ENCODE results near the gene MTURN. TPM values are rescaled to one million over a fixed set of nuclear protein-coding genes. Genes with fewer than 3 reads are reported as not detected.

Gene MTURN
- total RNA-seq, 2 experiments from 2014 or later, result 4.4 to 5.4 TPM

DNA sequence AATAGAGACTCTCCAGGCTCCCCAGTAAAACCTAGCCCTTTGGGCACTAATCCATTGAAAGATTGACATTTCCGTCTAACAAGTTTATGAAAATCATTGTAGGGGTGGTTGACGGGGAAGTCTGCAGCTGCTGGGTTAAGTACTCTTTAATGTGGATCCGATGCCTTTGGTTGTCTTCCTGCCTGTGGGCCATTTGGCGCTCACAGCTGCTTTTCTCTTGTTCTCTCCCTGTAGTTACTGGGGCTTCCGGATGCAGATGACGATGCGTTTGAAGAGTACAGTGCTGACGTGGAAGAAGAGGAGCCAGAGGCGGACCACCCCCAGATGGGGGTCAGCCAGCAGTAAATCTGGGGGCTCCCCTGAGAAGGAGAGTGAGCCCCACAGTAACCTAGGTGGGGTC is 22.4 kb downstream of the MTURN start:
- ChIA-PET CTCF (interaction anchor here (0.8 kb wide), 1 partner anchor 95 kb away, joined by 3 read pairs; no protein-coding TSS in a partner anchor), POLR2A (no interaction called here)

DNA sequence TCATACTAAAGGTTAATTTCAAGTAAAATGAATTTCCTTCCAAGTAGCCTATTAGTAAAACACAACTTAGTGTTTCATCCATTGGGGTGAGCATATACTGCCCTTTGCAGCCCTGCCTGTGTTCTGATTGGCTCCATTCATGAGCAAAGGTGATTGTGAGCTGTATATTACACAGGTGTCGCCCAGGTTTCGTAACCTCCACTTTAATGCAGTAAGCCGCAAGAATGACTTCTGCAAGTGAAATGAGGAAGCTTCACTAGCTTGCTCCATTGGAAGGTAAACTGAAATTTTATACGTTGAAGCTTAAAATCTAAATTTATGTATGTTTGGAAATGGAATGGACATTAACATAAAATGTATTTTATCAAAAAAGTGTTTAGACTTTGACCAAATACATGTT is 24.4 kb downstream of the MTURN start:
- CTCF ChIA-PET, result no interaction called here
- POLR2A ChIA-PET, result no interaction called here

DNA sequence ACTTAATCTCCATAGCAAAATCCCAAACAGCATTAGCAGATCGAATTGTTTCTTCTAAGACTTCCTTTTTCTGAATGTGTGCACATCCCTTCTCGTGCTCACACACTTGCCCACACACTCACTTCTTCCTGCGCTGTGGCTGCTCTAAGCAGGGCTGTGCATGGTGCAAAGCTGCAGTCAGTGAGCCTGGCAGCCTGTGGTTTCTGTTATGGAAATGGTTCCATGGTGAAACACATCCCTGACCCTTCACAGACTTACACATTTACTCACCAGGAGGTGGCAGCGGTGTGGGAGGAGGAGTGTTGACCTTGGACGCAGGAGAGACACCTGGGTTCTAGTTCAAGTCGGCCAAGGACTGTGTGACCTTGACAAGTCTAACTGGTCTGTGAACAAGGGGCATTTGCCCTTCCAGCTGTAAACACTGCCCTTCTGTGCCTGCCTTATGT is 24.9 kb downstream of the MTURN start:
- CTCF ChIA-PET, result no interaction called here
- POLR2A ChIA-PET, result no interaction called here

DNA sequence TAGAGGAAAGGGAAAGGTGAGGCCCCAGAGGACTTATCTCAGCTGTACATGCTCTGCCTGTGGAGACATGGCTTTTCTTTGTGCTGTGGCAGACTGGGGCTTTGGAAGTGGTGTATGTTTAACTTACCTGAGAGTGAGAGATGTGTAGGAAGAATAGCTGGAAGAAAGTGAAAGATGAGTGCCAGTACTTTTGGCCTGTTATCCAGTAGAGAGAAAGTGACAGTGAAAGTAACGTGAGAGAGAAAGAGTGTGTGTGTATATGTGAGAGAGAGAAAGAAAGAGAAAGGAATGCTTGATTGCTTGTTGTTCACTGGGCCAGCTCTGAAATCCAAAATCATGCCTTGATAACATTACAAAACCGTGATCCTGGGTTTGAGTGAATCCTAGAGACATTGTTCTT is 25.5 kb downstream of the MTURN start:
- ChIA-PET POLR2A (no interaction called here), CTCF (no interaction called here)

DNA sequence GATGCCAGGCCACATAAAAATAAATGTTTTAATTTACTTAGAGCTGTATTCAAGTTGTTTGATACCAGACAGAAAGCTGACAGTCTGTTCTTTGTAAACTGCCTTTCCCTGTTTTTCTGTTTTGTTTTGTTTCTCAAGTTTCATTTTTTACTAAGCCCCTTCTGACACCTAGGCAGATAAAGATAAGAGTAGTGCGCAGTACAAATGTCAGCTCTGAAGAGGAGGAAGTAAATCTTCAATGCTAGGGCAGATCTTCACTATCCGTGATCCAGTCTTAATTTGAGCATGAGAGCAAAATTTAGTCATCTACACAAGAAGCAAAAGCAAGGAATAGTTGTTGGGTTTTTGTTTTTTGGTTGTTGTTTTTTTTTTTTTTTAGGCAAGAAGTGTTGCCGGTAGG is 27.3 kb downstream of the MTURN start:
- ChIA-PET CTCF (interaction anchor here (1.5 kb wide), 1 partner anchor 160 kb away, joined by 4 read pairs; no protein-coding TSS in a partner anchor), POLR2A (interaction anchor here (1.5 to 2.0 kb wide), 2 partner anchors 27 to 117 kb away, joined by 4 to 5 read pairs; partner anchors contain the start of gene MTURN)

DNA sequence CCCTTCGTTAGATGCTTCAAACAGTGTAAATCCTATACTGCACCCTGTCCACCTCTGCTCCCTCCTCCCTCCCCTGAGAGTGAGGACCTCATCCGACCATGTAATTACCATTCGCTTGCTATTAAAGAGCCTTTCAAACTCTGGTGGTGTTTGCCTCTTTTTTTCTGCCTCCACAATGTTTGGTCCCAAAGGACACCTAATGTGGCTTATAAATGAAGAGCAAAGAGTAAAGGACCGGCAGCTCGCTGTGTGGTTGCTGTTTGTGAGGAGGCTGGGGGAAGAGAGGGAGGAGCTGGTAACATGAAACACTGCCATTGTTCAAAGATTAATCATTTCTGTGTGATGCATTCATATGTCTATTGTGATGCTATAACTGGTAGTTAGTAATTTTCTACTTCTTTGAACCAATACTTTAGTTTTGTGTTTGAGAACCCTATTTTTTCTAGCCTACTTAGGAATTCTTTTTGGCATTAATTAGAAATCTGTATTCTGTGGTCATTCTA is 27.9 kb downstream of the MTURN start:
- ChIA-PET POLR2A (interaction anchor here (1.5 to 2.0 kb wide), 2 partner anchors 28 to 117 kb away, joined by 4 to 5 read pairs; partner anchors contain the start of gene MTURN), CTCF (interaction anchor here (0.6 to 1.5 kb wide), 2 partner anchors 160 to 393 kb away, joined by 3 to 4 read pairs; no protein-coding TSS in a partner anchor)

DNA sequence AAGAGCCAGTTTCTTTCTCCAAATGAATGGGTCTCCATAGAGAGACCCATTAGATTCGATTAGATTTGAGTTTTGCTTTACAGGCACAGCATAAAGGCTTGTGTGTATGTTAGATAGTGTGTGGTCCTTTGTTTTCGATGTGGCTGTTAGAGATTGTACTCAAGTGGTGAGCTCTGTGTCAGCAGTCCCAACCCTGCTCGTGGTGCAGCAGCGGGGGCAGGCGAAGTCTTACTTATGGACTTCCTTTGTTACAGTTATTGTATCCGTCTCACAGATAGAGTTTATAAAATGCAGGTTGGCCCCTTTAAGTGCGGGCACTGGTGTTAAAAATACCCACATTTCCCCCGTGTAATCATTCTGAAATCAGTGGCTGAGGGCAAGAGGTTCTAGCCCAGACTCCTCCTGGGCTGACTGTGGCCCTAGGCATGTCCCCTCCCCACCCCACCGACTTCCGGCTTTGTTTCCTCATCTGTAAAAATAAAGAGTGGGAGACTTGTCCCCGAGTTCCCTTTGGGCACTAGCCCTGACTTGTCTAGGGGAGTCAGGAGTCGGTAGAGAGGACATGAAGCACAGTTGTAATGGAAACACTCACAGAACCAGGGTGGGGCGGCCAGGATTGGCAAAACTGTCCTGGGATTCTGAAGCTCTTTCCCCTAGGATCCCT is 28.6 kb downstream of the MTURN start:
- POLR2A ChIA-PET, result interaction anchor here (1.3 to 2.0 kb wide), 3 partner anchors 29 to 122 kb away, joined by 4 to 5 read pairs (median 4); partner anchors contain the start of gene MTURN
- CTCF ChIA-PET, result interaction anchor here (0.6 to 1.5 kb wide), 4 partner anchors 115 to 401 kb away, joined by 3 to 4 read pairs (median 4); no protein-coding TSS in a partner anchor

DNA sequence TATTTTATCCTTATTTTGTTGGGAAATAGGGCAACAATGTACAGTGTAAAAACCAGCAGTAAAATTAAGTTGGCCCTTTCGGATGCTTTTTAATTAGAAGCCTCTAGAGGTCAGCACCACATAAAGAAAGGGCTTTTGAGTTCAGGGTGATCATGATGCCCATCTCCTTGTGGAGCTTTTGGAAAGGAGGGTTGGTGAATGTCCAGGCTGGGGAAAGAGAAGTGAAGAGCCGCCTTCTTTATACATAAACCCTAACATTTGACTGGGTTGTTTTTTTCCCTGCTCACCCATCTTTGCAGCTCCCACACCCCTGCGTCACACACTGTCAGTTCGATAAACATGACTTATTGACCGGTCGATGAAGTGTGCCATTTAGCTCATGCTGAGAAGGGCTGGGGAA is 29.8 kb downstream of the MTURN start:
- ChIA-PET CTCF (interaction anchor here (0.9 to 1.2 kb wide), 2 partner anchors 400 to 404 kb away, joined by 3 to 4 read pairs; no protein-coding TSS in a partner anchor), POLR2A (interaction anchor here (1.3 kb wide), 1 partner anchor 121 kb away, joined by 4 read pairs; no protein-coding TSS in a partner anchor)

DNA sequence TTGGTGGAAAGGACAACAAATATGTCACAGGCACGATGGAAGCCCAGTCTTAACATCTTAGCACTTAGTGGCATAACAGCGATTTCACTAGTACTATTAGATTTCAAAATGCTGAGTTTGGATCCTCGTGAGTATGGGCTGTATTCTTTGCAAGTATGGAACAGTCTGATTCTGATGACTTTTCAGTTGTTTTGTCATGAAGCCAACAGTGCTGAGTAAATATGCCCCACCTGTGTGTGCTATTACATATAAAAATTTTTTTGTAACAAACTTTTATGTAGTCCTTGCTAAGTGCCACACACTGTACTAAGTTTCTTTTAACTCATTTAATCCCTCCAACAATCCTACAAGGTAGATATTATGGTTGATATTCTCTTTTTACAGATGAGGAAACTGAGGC is 30.8 kb downstream of the MTURN start:
- POLR2A ChIA-PET, result no interaction called here
- CTCF ChIA-PET, result interaction anchor here (1.6 kb wide), 1 partner anchor 16 kb away, joined by 5 read pairs; no protein-coding TSS in a partner anchor

DNA sequence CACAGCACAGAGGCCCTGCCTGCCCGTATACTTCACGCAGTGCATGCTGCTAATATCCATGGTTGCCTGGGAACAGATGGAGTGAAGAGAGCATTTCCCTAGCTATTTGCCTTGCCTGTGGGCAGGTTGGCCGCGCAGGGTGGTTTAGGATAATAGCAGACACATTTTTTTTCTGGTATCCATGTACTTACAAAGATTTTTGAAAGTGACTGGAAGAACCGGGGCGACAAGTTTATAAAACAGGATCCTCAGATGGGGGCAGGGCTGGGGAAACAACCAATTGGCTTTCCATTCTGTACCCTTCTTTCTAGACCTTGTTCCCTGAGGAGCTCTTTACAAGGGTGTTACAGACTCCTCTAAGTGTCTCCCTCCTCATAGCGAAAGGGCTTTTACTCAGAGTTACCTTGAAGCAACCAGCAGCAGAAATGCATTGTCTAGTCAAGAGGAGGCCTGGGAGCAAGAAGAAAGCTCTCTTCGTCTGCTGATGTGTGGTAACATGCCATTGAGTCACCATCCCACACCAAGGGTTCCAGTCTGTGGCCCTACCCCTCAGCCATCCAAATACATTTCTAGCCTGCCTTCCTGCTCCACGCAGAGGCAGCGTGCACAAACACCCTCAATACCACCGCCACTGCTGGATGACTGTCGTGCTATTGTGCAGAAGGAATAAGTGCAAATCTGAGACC is 31.5 kb downstream of the MTURN start:
- ChIA-PET POLR2A (no interaction called here), CTCF (interaction anchor here (1.6 kb wide), 1 partner anchor 16 kb away, joined by 5 read pairs; no protein-coding TSS in a partner anchor)

DNA sequence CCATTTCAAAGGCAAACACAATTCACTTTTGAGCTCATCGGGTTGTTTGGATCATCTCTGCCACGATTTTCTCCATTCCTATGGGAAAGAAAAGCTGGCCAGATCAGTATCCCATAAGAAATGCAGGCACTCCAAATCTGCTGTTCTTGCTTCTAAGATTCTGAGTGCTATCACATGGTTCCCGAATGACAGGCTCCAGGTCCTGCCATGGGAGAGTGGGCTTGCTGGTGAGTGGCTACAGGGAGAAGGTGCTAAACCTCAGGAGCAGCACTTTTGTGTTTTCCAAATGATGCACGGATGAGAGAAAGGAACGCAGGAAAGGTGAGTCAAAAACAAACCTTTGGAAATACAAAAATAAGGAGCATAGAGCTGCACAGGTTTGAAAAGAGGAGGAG is 32.1 kb downstream of the MTURN start:
- CTCF ChIA-PET, result interaction anchor here (1.6 kb wide), 1 partner anchor 15 kb away, joined by 5 read pairs; no protein-coding TSS in a partner anchor
- POLR2A ChIA-PET, result no interaction called here

DNA sequence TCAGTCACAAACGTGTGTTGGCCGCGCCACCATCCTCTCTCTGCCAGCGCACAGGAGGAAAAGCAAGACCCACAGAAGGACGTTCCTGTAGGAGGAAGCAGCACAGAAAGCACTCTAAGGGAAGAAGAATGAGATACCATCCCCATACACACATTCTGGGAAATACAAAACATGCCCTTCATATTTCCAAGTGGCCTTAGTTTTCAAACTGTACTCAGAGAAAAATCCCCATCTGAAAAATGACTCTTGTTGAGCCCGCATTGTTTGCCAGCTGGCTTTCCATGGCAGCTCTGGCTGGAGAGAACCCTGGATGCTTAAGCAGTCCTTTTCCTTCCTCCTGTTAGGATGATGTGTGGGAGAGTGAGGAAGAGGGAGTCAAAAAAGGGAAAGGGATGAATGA is 33.1 kb downstream of the MTURN start:
- CTCF ChIA-PET, result no interaction called here
- POLR2A ChIA-PET, result no interaction called here

DNA sequence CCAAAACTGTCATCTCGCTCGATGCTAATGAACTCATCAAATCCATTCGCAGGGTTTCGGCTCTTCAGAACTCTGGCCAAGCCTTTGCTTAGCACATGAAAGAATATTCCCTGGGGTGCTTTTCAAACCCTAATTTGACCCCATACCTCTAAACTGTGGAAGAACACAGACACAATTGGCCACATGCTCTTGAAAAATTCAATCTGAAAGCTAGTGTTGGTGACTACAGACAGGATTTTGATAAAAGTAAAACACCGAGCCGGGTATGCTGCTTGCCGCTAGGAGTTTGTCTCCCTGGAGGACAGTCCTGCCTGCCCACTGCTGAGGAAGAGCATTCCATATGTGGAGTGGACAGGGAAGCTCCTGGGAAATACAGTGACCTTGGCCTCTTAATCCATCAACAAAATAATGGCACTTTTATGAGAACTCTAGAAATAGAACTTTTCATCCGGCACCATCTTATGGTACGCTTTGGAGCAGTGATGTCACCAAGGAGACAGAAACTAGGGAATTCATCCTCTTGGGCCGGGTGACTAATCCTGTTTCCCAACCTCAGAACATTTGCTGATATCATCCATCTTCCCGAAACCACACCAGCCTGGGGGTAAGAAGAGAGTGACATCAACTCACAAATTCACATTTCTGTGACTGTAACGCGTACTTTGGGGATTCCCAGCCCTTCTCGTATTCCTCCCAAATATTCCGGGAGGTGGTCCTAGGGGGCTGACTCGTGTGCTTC is 34.2 kb downstream of the MTURN start:
- CTCF ChIA-PET, result no interaction called here
- POLR2A ChIA-PET, result no interaction called here

DNA sequence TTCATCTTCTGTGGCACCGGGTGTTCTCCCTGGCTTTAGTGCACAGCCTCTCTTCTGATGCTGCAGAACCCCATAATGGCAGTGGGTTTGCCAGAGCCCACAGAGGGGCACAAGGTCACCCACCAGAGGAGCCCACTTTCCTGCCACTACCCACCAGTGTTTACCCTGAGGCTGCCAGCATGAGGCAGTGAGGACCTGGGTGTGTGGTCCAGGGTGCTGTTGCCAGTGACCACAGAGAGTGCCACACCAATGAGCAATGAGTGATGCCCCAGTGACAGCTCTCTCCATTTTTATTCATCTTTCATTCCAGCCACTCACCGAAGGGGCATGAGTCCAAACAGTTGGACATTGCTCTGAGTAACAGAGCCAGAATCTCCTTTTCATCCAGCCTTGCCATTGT is 34.8 kb downstream of the MTURN start:
- CTCF ChIA-PET, result no interaction called here
- POLR2A ChIA-PET, result no interaction called here

DNA sequence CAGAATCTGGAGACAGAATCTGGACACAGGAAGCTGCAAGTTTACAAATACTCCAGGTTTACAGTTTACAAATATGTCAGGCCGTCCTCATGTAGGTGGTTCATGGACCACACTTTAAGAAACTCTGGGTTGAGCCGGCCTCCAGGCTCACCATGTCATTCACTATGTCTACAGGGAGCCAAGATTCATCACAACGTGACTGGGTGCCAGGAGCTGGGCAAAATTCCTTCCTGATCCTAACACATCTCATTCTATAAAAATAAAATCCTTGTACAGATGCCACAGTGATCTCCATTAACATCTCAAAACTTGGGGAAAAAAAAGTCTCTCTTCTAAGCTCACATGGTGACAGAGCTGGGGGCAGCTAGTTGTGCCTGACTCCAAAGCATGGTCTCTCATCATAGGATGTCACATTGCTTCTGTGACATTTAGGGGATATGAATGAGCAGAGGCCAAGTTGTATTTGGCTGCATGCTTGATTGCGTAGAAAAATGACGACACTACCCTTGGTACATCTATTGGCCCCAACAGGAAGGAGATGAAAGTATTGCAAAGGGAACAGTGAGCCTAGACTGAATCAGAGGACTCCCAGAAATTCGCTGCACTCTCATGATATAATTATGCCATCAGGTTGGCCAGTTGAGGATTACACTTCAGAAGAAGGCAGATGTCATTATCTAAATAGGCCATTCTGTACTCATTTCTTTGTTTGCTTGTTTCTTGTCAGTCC is 35.9 kb downstream of the MTURN start:
- ChIA-PET CTCF (no interaction called here), POLR2A (no interaction called here)

DNA sequence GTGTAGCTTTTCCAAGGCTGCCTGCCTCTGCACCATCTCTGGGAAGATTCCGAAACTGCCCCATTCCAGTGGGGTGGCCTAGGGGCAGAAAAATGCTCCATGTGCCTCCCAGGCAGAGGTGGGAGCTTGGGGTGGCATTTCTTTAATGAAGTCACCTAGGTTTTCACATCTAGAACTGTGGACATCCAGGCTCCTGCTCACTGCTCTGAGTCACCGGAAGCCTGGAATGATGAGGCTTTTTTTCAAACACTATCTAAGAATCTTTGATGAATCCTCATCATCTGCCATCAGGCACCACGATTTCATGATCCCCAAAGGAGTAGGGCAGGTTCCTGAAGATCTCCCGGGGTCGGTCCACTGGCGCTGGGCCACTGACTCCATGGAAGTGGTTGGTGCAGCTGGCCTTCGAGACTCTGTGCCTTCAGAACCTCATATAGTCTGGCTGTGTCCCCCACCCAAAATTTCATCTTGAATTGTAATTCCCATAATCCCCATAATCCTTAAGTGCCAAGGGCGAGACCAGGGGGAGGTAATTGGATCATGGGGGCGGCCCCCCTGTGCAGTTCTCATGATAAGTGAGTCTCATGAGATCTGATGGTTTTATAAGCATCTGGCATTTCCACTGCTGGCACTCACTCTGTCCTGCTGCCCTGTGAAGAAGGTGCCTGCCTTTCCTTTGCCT is 37.1 kb downstream of the MTURN start:
- ChIA-PET CTCF (no interaction called here), POLR2A (no interaction called here)

DNA sequence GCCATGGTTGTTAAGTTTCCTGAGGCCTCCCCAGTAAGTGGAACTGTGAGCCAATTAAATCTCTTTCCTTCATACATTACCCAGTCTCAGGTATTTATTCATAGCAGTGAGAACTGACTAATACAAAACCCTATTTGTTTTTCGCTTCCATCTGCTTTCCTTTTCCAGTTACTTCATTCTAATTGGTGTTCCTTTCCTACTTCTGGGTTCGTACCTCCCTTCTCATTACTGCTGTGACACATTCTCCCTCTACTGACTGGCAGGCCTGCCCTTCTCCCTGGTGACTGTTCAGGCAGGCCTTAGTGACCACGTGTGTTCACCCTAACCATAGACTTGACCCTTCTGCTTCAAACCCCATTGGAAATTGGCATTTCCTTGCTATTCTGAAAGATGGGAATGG is 37.7 kb downstream of the MTURN start:
- ChIA-PET CTCF (no interaction called here), POLR2A (no interaction called here)

DNA sequence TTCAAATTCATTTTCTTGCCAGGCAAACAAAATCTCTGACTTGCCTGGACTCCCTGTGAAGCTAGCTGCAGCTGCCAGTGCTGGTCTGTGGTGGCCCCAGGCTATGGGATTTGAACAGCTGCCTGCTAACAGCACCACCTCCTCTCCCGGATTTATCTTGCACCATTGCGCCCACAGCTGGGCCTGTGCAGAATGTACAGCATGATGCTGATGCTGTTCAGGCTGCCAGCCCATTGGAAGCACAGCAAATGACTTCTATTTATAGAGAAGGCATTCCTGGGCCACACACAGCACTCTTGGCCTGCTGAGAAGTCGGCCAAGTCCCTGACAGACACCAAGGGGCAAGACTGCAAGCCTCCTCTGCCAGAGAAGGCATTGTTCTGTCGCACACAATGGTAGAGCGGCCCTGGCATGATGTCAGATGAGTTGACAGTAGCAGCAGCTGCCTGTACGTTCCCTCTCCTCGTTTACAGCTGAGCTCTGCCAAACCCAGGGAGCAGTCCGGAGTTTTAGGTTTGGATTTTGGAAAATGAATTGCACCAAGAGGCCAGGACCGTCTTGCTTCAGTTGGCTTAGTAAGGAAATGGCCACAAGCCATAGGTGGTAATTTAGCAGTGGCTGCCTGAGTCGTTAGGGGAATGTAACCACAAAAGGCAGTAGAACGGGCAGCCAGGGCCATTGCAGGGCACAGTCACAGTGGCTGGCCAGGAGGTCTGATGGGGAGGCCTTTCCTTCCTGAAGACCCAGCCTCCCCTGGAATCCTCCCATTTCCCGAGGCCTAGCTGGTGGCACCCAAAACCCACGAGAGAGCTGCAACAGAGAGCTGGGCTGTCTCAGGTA is 38.5 kb downstream of the MTURN start:
- CTCF ChIA-PET, result no interaction called here

More for the DNA sequence above, 38.5 kb downstream of the MTURN start:
- POLR2A ChIA-PET, result no interaction called here

Measured in activated CD8-positive, alpha-beta memory T cell treated with anti-CD3 and anti-CD28 coated beads for 36 hours (primary cell).